ENCODE measurements around the gene KANK2.

Gene KANK2

DNA sequence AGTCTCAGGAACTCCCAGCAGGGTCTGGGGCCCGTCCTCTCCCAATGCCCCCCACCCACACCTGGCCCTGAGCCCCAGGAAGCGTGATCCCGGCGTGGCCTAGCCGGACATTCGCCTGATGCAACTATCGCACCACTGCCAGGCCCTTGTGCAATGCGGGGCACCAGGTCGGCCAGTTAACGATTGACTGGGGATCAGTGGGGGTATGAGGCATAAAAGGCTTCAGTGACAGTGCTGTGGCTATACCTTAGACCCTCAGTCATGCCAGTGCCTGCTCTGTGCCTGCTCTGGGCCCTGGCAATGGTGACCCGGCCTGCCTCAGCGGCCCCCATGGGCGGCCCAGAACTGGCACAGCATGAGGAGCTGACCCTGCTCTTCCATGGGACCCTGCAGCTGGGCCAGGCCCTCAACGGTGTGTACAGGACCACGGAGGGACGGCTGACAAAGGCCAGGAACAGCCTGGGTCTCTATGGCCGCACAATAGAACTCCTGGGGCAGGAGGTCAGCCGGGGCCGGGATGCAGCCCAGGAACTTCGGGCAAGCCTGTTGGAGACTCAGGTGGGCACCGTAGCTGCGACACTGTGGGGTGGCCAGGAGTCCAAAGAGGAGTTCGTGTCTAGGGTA, 42.1 kb upstream of the KANK2 start, which contains the start of gene ANGPTL8:
Gene ANGPTL8, plus strand, starts transcription at position 243 of the 624 bp plus-strand sequence. Its CDS starts 19 bp downstream, at position 262.
- TF ChIP-seq, protein P1, sequence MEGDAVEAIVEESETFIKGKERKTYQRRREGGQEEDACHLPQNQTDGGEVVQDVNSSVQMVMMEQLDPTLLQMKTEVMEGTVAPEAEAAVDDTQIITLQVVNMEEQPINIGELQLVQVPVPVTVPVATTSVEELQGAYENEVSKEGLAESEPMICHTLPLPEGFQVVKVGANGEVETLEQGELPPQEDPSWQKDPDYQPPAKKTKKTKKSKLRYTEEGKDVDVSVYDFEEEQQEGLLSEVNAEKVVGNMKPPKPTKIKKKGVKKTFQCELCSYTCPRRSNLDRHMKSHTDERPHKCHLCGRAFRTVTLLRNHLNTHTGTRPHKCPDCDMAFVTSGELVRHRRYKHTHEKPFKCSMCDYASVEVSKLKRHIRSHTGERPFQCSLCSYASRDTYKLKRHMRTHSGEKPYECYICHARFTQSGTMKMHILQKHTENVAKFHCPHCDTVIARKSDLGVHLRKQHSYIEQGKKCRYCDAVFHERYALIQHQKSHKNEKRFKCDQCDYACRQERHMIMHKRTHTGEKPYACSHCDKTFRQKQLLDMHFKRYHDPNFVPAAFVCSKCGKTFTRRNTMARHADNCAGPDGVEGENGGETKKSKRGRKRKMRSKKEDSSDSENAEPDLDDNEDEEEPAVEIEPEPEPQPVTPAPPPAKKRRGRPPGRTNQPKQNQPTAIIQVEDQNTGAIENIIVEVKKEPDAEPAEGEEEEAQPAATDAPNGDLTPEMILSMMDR (IDR thresholded peaks at IDR 0.05) = no peak

DNA sequence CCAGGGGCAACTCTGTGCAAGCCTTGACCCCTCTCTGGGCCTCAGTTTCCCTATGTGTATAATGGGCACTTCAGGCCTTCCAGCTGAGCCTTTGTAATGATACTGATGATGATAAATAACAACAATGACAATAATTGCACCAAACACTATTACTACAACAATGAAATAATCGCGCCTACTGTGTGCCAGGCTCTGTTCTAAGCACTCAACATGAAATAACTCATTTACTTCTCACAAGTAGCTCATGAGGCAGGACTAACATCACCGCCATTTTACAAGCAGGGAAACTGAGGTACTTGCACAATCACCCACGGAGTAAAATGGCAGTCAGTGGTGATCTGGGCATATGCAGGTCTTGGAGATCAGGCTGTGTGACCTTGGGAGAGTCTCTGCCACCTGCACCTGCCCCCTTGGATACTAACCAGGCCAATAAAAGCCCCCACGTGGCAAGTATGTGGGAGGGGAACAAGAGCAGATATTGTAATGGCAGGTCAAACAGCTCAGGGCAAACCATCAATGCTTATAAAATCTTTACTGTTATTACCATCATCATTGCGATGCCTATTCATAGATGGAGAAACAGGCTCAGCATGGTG, 41.5 kb upstream of the KANK2 start:
- TF ChIP-seq, protein P1 (IDR thresholded peaks at IDR 0.05) = no peak

DNA sequence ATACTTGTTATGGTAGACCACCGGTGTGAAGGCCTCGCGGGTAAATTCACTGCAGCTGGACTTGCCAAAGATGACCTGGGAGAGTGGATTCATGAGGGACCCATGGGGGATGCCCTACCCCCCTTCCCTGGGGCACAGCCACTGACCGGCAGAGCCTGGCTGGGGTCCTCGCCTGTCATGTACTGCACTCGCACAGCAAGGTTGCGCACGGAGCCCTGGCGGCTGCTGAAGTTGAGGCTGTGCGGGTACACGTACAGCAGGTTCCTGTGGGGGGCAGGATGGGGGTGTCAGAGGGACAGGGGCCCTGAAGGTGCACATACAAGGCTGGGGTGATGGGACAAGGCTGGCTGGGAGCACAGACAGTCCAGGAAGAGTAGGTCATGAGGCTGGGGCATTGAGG, 40.7 kb upstream of the KANK2 start:
- TF ChIP-seq, protein P1 (IDR thresholded peaks at IDR 0.05) = no peak

DNA sequence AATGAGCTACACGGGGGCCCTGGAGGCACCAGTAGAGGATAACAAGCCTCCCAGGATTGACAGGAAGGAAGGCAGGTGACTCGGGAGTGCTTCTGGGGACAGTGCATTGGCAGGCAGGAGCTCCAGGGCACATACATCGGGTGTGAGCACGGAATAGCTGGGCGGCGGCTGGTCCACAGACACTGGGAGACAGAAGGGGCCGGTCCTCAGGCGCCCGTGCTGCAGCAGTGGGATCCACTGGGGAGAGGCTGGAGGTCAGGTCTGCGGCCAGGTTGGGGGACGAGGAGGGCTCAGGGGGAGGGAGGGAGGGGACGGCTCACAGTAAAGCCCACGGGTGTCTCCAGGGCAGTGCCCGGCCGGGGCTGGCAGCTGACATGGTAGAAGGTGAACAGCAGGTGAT, 40.0 kb upstream of the KANK2 start:
- TF ChIP-seq, protein P1 (IDR thresholded peaks at IDR 0.05) = no peak

DNA sequence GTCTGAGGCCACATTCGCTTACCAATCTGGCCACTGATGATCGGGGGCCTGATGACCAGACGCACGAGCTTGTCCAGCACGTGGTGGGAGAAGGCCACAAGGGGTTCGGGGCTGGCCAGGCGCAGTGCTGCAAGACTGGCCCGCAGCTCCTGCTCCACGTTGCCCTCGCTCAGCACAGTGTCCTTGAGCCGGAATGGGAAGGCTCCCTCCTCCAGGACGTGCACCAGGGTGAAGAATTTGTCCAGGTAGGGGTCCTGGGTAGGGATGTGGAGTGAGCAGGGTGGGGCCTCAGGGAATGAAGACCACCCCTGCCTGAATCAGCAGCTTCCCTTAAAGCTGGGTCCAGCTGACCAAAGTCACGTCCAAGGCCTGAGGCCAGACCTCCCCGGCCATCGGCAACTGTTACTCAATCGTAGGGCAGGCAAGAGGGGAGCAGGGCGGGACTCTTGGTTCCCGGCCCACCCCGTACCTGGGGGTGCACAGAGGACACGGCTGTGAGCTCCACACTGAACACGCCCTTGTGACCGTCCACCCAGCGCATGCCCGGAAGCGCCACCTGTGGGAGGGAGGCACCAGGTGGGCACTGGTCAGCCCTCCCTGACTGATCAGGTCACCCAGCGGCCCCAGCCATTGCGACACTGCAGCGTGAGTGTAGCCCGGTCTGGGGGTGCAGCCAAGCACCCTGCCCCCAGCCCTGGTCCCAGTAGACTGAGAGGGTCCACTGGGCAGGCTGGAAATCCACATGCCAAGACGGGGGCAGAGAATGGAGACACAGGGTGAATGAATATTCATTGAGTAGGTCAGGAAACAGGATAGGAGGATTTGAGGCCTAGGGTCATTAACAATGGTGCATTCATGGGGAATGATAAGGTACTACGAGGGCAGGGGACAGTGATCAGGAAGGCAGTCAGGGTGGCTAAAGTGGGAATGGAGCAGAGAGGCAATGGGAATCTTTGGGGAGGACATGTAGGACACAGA, 39.3 kb upstream of the KANK2 start:
- TF ChIP-seq, protein P1 (IDR thresholded peaks at IDR 0.05) = no peak

DNA sequence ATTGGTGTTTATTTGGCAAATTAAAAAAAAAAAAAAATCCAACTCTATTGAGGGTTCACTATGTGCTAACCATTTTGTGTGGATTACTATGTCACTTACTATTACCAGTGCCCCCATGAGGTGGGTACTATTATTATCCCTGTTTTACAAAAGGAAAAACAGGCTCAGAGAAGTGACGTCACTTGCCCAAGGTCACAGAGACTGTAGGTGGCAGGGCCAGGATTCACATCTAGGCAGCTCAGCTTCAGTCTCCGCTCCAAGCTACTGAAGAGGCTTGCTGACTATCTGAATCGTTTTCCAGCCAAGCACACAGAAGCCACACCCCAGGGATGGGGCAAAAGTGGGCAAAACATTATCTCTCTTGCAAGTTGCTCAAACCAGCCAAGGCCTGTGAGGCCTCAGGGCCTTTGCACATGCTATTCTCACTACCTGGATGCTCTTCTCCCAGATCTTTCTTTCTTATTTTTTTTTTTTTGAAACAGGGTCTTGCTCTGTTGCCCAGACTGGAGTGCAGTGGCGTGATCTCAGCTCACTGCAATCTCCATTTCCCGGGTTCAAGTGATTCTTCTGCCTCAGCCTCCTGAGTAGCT, 37.2 kb upstream of the KANK2 start:
- TF ChIP-seq, protein P1 (IDR thresholded peaks at IDR 0.05) = no peak

DNA sequence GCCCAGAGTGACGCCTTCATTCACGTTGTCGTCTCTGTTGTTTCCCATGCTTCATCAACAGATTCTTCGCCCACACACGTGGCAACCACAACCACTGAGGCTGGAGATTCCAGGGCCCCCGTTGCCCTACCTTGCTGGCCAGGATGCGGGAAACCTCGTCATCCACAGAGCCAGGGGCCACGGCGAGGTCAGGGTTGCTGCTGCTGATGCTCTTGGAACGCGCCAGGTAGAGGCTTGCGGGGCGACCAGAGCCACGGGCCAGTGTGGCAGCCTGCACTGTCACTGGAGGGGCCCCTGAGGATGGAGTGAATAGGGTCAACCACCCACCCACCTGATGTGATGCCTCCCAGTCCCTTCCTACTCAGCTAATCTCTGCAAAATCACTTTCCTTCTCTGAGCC, 35.7 kb upstream of the KANK2 start:
- TF ChIP-seq, protein P1 (IDR thresholded peaks at IDR 0.05) = no peak

All from LNCAP (cell line).